CD14-positive monocyte (primary cell): ENCODE measurements around the gene SPTBN5. TPM values are rescaled to one million over a fixed set of nuclear protein-coding genes. Genes with fewer than 3 reads are reported as not detected.

Source experiments
- DNase-seq, 3 donors: peaks; one replicate each; pipeline ENCODE4 v3.0.0-alpha.2; 2011 to 2022
- H2AFZ ChIP-seq: 2 replicates; pipeline ENCODE4 v1.6.0; 2012; ENCODE audit warnings: mild to moderate bottlenecking, low read depth, low read length, inconsistent platforms; ENCODE audit not compliant: insufficient read depth, poor library complexity, severe bottlenecking
- H3K27ac ChIP-seq, 2 donors: 1 replicate in 1 of 2; 2 replicates in 1 of 2; pipeline ENCODE4 v1.5.1; 2012 to 2013; ENCODE audit warnings: low read length in 2 of 2, control low read depth in 1 of 2, inconsistent platforms in 1 of 2, low read depth in 1 of 2, mild to moderate bottlenecking in 1 of 2
- H3K27me3 ChIP-seq, 2 donors: one replicate each; pipeline versions ENCODE4 v1.6.0 to v1.6.1; 2011 to 2013; ENCODE audit warnings: low read length in 2 of 2; ENCODE audit not compliant: control insufficient read depth in 2 of 2, insufficient read depth in 2 of 2
- H3K36me3 ChIP-seq, 2 donors: replicated peaks in 1 of 2; 1 replicate in 1 of 2; 2 replicates in 1 of 2; pipeline versions ENCODE4 v1.5.1 to v1.6.1; 2012 to 2013; ENCODE audit warnings: low read length in 2 of 2, control low read depth in 1 of 2, inconsistent platforms in 1 of 2, mild to moderate bottlenecking in 1 of 2; ENCODE audit not compliant: insufficient read depth in 2 of 2, control insufficient read depth in 1 of 2
- H3K4me1 ChIP-seq, 2 donors: 1 replicate in 1 of 2; 2 replicates in 1 of 2; pipeline versions ENCODE4 v1.5.1 to v1.6.1; 2012 to 2013; ENCODE audit warnings: low read length in 2 of 2, control low read depth in 1 of 2, inconsistent platforms in 1 of 2, mild to moderate bottlenecking in 1 of 2, moderate library complexity in 1 of 2; ENCODE audit not compliant: insufficient read depth in 2 of 2, control insufficient read depth in 1 of 2
- H3K4me2 ChIP-seq: replicated peaks from 2 replicates; pipeline ENCODE3; 2012; ENCODE audit warnings: low read length, moderate library complexity, mild to moderate bottlenecking; ENCODE audit not compliant: poor library complexity, severe bottlenecking; ENCODE audit errors: extremely low read depth
- H3K4me3 ChIP-seq, 3 experiments: fragments of 200-600 bp in 1 of 3; sonication (generic) in 1 of 3; replicated peaks in 1 of 3; 1 replicate in 2 of 3; 2 replicates in 1 of 3; pipeline ENCODE4 v1.5.1; 2011 to 2013; ENCODE audit warnings: low read length in 3 of 3, mild to moderate bottlenecking in 3 of 3, control low read depth in 2 of 3, low read depth in 2 of 3, inconsistent platforms in 1 of 3, moderate library complexity in 1 of 3
- H3K79me2 ChIP-seq: 2 replicates; pipeline ENCODE4 v1.6.0; 2012; ENCODE audit warnings: mild to moderate bottlenecking, control low read depth, inconsistent platforms, low read length, moderate library complexity; ENCODE audit not compliant: insufficient read depth
- H3K9ac ChIP-seq: 2 replicates; pipeline ENCODE4 v1.6.0; 2017; ENCODE audit warnings: low read length, mild to moderate bottlenecking; ENCODE audit not compliant: insufficient read depth, poor library complexity, severe bottlenecking
- H3K9me3 ChIP-seq, 2 donors: replicated peaks in 1 of 2; 1 replicate in 1 of 2; 2 replicates in 1 of 2; pipeline versions ENCODE4 v1.5.1 to v1.6.1; 2012 to 2013; ENCODE audit warnings: low read length in 2 of 2, control low read depth in 1 of 2; ENCODE audit not compliant: control insufficient read depth in 1 of 2, insufficient read depth in 1 of 2
- H4K20me1 ChIP-seq: 2 replicates; pipeline ENCODE4 v1.6.0; 2012; ENCODE audit warnings: mild to moderate bottlenecking, low read length, control low read depth, moderate library complexity; ENCODE audit not compliant: insufficient read depth
- H3K27ac Mint-ChIP-seq, 7 donors: one replicate each; pipeline ENCODE4 v1.8.0; 2020; ENCODE audit warnings: mild to moderate bottlenecking in 7 of 7, mixed read lengths in 7 of 7, moderate library complexity in 6 of 7, inconsistent platforms in 2 of 7
- H3K27me3 Mint-ChIP-seq, 3 donors: one replicate each; pipeline ENCODE4 v1.8.0; 2021 to 2022; ENCODE audit warnings: low read depth in 3 of 3, mild to moderate bottlenecking in 3 of 3, mixed read lengths in 3 of 3, moderate library complexity in 3 of 3, inconsistent platforms in 1 of 3
- H3K36me3 Mint-ChIP-seq, 2 donors: one replicate each; pipeline ENCODE4 v1.8.0; 2020; ENCODE audit warnings: mixed read lengths in 2 of 2, inconsistent platforms in 1 of 2, mild to moderate bottlenecking in 1 of 2
- H3K4me1 Mint-ChIP-seq: one replicate; pipeline ENCODE4 v1.8.0; 2020; ENCODE audit warnings: mild to moderate bottlenecking, mixed read lengths
- H3K4me3 Mint-ChIP-seq, 2 donors: one replicate each; pipeline ENCODE4 v1.8.0; 2020; ENCODE audit warnings: mild to moderate bottlenecking in 2 of 2, mixed read lengths in 2 of 2, moderate library complexity in 1 of 2
- H3K9me3 Mint-ChIP-seq, 7 donors: one replicate each; pipeline ENCODE4 v1.8.0; 2020 to 2022; ENCODE audit warnings: mixed read lengths in 7 of 7, mild to moderate bottlenecking in 6 of 7, moderate library complexity in 6 of 7, inconsistent platforms in 2 of 7
- CTCF ChIP-seq: fragments of 200-600 bp; IDR thresholded peaks from one replicate; pipeline ENCODE4 v1.8.0; 2022; ENCODE audit warnings: antibody characterized with exemption, mild to moderate bottlenecking
- WGBS: methylation state at CpG from one replicate; pipeline ENCODE4 v1.1.5; 2013; ENCODE audit warnings: missing lambda C conversion rate; ENCODE audit not compliant: insufficient coverage; 5-methylcytosine and 5-hydroxymethylcytosine counted together
- intact Hi-C, 2 donors: fragments of 100-400 bp; cut with micrococcal nuclease; formaldehyde crosslinking; loops; one replicate each; pipeline versions ENCODE4 v1.15.0 to v1.15.1; 2023
- polyA plus RNA-seq, 3 donors: library from polyadenylated mRNA; depleted of rRNA in 1 of 3; unstranded in 2 of 3; stranded (reverse) in 1 of 3; fragments of 300-500 nt in 2 of 3; fragments of >200 nt in 1 of 3; fragmentation: Illumina TruSeq in 2 of 3; gene quantifications; 1 replicate in 2 of 3; 2 replicates in 1 of 3; pipeline ENCODE4 v1.2.3, GENCODE V29; 2012 to 2021

Gene SPTBN5
- polyA plus RNA-seq, 3 donors, result 0.29 TPM; not detected in 2

DNA sequence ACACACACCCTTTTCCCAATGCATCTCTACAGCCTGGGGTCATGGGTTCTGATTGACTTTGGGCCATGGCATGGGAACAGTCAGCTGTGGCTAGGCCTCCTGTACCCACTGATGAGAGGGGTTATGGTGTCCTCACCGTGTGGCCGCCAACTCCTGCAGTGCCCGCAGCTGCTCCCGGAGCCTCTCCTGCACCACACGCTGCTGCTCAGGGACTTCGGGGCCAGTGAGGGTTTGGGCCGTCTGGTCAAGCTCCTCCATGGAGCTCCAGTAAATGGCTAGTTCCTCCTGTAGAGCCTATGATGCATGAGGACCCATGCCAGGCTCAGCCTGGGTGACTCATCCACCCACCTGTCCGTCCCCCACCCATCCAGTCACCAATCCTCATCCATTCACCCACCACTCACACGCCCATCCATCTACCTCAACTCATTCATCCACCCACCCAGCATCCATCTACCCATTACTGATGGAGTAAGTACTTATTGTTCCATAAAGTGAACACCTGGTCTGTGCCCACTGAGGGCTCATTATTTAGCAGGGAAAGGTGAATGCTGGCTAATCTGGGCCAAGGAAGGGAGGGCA is 21.6 kb downstream of the SPTBN5 start:
- Mint-ChIP-seq H3K4me3 (no peak overlapping the region), H3K27ac (no peak overlapping the region), H3K4me1 (no peaks in the 10 kb centered on the region), H3K36me3 (no peaks in the 10 kb centered on the region), H3K27me3 (peaks cover 7 to 9% (median 8%) of the 10 kb centered on the region in 3 donors), H3K9me3 (no peaks in the 10 kb centered on the region)
- no peaks in the 10 kb centered on the region for H3K9me3 ChIP-seq
- DNase-seq, result no peak
- no peaks in the 10 kb centered on the region for H3K4me1 ChIP-seq
- no peaks in the 10 kb centered on the region for H3K79me2 ChIP-seq
- 96% methylated on average over 7 of the region's 9 CpGs for WGBS
- no peaks in the 10 kb centered on the region for H3K27me3 ChIP-seq
- no peak overlapping the region for H3K9ac ChIP-seq
- no peak overlapping the region for H3K4me3 ChIP-seq
- H4K20me1 ChIP-seq, result no peaks in the 10 kb centered on the region
- no peak overlapping the region for H3K27ac ChIP-seq
- H2AFZ ChIP-seq, result no peak overlapping the region
- no peaks in the 10 kb centered on the region for H3K36me3 ChIP-seq
- no peak for TF ChIP-seq CTCF
- intact Hi-C loops, result no loop called here
- no peak overlapping the region for H3K4me2 ChIP-seq

- Histone ChIP-seq H3K27me3 (no peaks in the 10 kb centered on the region), H3K36me3 (no peaks in the 10 kb centered on the region), H3K4me1 (no peaks in the 10 kb centered on the region), H3K9me3 (no peaks in the 10 kb centered on the region), H3K27ac (no peak overlapping the region), H3K9ac (no peak overlapping the region), H3K79me2 (no peaks in the 10 kb centered on the region), H3K4me2 (no peak overlapping the region), H3K4me3 (no peak overlapping the region), H2AFZ (no peak overlapping the region), H4K20me1 (no peaks in the 10 kb centered on the region)
- no peak for DNase-seq
- TF ChIP-seq CTCF, result no peak
- Mint-ChIP-seq H3K4me1 (no peaks in the 10 kb centered on the region), H3K27me3 (peaks cover 7 to 9% (median 8%) of the 10 kb centered on the region in 3 donors), H3K9me3 (no peaks in the 10 kb centered on the region), H3K4me3 (peak overlapping the region in 1 of 2 donors; percentile 24), H3K36me3 (no peaks in the 10 kb centered on the region), H3K27ac (no peak overlapping the region)
- intact Hi-C loops, result no loop called here
- WGBS, result 91% methylated on average over 14 of the region's 19 CpGs
Measured at GRCh38 chr15:41871175-41871905, 22.5 kb downstream of the SPTBN5 start.
